WTC11 (cell line): ENCODE measurements around the gene ARHGAP26.

Experiments
- FOXK1 ChIP-seq: sonication (generic); formaldehyde crosslinking; IDR thresholded peaks from 2 replicates; pipeline ENCODE4 v1.8.0; 2022; ENCODE audit warnings: mild to moderate bottlenecking, moderate library complexity, missing genetic modification reagents
- GTF2I ChIP-seq: fragments of 250-450 bp; sonication (Bioruptor Pico); conservative IDR thresholded peaks from 2 replicates; pipeline ENCODE4 v1.4.0; 2021; ENCODE audit warnings: mild to moderate bottlenecking
- KAT7 ChIP-seq: sonication (generic); formaldehyde crosslinking; IDR thresholded peaks from 2 replicates; pipeline ENCODE4 v1.8.1; 2023; ENCODE audit warnings: missing genetic modification reagents, mild to moderate bottlenecking, borderline replicate concordance
- MAX ChIP-seq: sonication (generic); formaldehyde crosslinking; IDR thresholded peaks from 2 replicates; pipeline ENCODE4 v1.8.0; 2022; ENCODE audit warnings: mild to moderate bottlenecking, missing genetic modification reagents
- RELA ChIP-seq: sonication (generic); formaldehyde crosslinking; IDR thresholded peaks from 2 replicates; pipeline ENCODE4 v1.8.1; 2022; ENCODE audit warnings: missing genetic modification reagents, mild to moderate bottlenecking, borderline replicate concordance
- SOX15 ChIP-seq: fragments of 250-450 bp; sonication (Bioruptor Pico); IDR thresholded peaks from 2 replicates; pipeline ENCODE4 v1.9.0; 2021; ENCODE audit warnings: mild to moderate bottlenecking
- TF ChIP-seq, protein P1 (sequence below): fragments of 200-600 bp; IDR thresholded peaks from 2 replicates; pipeline ENCODE4 v1.8.0; 2022; ENCODE audit warnings: antibody characterized with exemption
- TF ChIP-seq, protein P2 (sequence below): sonication (generic); formaldehyde crosslinking; IDR thresholded peaks from 2 replicates; pipeline ENCODE4 v1.8.1; 2023; ENCODE audit warnings: mild to moderate bottlenecking, missing genetic modification reagents, moderate library complexity
- TF ChIP-seq, protein P3 (sequence below): sonication (generic); formaldehyde crosslinking; IDR thresholded peaks from 2 replicates; pipeline ENCODE4 v1.8.1; 2023; ENCODE audit warnings: mild to moderate bottlenecking, missing genetic modification reagents

DNA sequence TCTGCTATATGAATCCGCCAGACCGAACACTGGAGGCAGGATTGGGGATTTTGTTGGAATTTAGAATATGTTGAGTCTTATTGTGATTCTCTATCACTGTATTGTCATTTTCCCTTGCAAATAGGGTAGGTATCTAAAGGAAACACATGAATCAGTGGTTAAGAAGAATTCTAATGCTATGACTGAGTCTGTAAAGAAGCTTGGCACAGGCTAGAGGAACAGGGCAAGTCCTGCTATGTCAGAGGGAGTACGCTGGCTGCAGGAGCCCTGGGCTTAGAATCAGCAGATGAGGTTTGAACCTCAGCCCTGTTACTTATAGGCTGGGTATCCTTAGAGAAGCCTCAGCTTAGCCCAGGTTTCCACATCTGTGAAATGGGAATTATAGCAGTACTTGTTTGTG lies 435.2 kb downstream of the ARHGAP26 start:
- no peak for TF ChIP-seq MAX (CRISPR knock-in tag)
- TF ChIP-seq, protein P1, sequence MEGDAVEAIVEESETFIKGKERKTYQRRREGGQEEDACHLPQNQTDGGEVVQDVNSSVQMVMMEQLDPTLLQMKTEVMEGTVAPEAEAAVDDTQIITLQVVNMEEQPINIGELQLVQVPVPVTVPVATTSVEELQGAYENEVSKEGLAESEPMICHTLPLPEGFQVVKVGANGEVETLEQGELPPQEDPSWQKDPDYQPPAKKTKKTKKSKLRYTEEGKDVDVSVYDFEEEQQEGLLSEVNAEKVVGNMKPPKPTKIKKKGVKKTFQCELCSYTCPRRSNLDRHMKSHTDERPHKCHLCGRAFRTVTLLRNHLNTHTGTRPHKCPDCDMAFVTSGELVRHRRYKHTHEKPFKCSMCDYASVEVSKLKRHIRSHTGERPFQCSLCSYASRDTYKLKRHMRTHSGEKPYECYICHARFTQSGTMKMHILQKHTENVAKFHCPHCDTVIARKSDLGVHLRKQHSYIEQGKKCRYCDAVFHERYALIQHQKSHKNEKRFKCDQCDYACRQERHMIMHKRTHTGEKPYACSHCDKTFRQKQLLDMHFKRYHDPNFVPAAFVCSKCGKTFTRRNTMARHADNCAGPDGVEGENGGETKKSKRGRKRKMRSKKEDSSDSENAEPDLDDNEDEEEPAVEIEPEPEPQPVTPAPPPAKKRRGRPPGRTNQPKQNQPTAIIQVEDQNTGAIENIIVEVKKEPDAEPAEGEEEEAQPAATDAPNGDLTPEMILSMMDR = no peak
- TF ChIP-seq GTF2I (CRISPR knock-in tag) = no peak
- TF ChIP-seq RELA = no peak
- TF ChIP-seq KAT7 (CRISPR knock-in tag) = no peak
- TF ChIP-seq, protein P2, sequence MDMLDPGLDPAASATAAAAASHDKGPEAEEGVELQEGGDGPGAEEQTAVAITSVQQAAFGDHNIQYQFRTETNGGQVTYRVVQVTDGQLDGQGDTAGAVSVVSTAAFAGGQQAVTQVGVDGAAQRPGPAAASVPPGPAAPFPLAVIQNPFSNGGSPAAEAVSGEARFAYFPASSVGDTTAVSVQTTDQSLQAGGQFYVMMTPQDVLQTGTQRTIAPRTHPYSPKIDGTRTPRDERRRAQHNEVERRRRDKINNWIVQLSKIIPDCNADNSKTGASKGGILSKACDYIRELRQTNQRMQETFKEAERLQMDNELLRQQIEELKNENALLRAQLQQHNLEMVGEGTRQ (CRISPR knock-in tag) = no peak
- TF ChIP-seq FOXK1 (CRISPR knock-in tag) = no peak
- TF ChIP-seq, protein P3, sequence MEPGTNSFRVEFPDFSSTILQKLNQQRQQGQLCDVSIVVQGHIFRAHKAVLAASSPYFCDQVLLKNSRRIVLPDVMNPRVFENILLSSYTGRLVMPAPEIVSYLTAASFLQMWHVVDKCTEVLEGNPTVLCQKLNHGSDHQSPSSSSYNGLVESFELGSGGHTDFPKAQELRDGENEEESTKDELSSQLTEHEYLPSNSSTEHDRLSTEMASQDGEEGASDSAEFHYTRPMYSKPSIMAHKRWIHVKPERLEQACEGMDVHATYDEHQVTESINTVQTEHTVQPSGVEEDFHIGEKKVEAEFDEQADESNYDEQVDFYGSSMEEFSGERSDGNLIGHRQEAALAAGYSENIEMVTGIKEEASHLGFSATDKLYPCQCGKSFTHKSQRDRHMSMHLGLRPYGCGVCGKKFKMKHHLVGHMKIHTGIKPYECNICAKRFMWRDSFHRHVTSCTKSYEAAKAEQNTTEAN = no peak
- no peak for TF ChIP-seq SOX15 (CRISPR knock-in tag)
